Adrenal gland (tissue), 5 donors: Measurements from ENCODE around the gene LGALSL.

Experiments used
- POLR2A ChIP-seq, 2 donors: fragments of 450-650 bp; IDR thresholded peaks; one replicate each; pipeline ENCODE4 v1.6.1; 2017; ENCODE audit warnings: antibody characterized with exemption in 2 of 2, mild to moderate bottlenecking in 2 of 2, moderate library complexity in 1 of 2
- TF ChIP-seq, protein P1 (sequence below), 6 experiments: fragments of 450-650 bp in 4 of 6; fragments of 200-600 bp in 2 of 6; sonication (generic) in 1 of 6; IDR thresholded peaks; 1 replicate in 5 of 6; 2 replicates in 1 of 6; pipeline versions ENCODE4 v1.5.1 to v1.8.0; 2016 to 2021; ENCODE audit warnings: antibody characterized with exemption in 6 of 6, mild to moderate bottlenecking in 2 of 6, moderate library complexity in 1 of 6
- donor health status: DM: no; HTN: no; CAD: no.

DNA sequence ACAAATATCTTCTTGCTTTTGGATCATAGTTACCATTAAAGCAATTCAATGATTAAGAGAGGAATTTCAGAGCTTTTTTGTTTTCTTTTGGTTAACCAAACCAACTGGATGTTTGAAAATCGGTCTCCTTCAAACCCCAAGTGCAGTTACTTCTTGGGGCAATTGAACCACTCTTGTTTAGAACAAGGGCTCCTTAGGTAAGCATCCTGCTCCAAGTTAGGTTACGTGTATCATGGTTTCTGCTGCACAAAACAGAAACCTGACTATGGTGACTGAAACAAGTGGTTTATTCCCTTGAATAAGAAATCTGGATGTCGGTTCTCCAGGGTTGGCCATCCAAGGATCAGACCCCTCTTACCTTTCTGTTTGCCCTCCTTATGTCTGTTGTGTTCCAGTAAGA is 16.1 kb upstream of the LGALSL start:
- TF ChIP-seq, protein P1, sequence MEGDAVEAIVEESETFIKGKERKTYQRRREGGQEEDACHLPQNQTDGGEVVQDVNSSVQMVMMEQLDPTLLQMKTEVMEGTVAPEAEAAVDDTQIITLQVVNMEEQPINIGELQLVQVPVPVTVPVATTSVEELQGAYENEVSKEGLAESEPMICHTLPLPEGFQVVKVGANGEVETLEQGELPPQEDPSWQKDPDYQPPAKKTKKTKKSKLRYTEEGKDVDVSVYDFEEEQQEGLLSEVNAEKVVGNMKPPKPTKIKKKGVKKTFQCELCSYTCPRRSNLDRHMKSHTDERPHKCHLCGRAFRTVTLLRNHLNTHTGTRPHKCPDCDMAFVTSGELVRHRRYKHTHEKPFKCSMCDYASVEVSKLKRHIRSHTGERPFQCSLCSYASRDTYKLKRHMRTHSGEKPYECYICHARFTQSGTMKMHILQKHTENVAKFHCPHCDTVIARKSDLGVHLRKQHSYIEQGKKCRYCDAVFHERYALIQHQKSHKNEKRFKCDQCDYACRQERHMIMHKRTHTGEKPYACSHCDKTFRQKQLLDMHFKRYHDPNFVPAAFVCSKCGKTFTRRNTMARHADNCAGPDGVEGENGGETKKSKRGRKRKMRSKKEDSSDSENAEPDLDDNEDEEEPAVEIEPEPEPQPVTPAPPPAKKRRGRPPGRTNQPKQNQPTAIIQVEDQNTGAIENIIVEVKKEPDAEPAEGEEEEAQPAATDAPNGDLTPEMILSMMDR (IDR thresholded peaks at IDR 0.05), result no peak
- no peak for TF ChIP-seq POLR2A (IDR thresholded peaks at IDR 0.05)
